ENCODE measurements around the gene OR6Y1. TPM values are rescaled to one million over a fixed set of nuclear protein-coding genes. Genes with fewer than 3 reads are reported as not detected.

The OR6Y1 gene
- total and polyA plus RNA-seq, 2 of the 8 experiments (the other 6 are each of a cell fraction or from before 2014, with no cell fraction given) = 0.07 TPM; not detected in 1

DNA sequence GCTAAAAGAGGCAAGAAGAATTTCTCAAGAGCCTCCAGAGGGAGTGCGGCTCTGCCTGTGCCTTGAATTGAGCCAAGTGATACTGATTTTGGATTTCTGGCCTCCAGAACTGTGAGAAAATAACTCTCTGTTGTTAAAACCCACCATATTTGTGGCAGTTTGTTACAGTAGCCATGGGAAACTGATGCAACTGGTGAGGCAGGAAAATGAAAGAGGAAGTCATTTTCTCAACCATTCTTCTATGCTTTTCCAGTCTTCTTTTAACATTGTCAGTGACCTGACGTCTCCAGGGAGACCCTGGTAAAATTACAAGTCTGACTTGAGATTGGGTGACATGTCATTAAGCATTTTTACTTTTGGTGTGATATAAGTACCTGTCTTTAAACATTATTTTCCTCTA, 10.4 kb upstream of the OR6Y1 start (continued):
- TF ChIP-seq, protein P1, sequence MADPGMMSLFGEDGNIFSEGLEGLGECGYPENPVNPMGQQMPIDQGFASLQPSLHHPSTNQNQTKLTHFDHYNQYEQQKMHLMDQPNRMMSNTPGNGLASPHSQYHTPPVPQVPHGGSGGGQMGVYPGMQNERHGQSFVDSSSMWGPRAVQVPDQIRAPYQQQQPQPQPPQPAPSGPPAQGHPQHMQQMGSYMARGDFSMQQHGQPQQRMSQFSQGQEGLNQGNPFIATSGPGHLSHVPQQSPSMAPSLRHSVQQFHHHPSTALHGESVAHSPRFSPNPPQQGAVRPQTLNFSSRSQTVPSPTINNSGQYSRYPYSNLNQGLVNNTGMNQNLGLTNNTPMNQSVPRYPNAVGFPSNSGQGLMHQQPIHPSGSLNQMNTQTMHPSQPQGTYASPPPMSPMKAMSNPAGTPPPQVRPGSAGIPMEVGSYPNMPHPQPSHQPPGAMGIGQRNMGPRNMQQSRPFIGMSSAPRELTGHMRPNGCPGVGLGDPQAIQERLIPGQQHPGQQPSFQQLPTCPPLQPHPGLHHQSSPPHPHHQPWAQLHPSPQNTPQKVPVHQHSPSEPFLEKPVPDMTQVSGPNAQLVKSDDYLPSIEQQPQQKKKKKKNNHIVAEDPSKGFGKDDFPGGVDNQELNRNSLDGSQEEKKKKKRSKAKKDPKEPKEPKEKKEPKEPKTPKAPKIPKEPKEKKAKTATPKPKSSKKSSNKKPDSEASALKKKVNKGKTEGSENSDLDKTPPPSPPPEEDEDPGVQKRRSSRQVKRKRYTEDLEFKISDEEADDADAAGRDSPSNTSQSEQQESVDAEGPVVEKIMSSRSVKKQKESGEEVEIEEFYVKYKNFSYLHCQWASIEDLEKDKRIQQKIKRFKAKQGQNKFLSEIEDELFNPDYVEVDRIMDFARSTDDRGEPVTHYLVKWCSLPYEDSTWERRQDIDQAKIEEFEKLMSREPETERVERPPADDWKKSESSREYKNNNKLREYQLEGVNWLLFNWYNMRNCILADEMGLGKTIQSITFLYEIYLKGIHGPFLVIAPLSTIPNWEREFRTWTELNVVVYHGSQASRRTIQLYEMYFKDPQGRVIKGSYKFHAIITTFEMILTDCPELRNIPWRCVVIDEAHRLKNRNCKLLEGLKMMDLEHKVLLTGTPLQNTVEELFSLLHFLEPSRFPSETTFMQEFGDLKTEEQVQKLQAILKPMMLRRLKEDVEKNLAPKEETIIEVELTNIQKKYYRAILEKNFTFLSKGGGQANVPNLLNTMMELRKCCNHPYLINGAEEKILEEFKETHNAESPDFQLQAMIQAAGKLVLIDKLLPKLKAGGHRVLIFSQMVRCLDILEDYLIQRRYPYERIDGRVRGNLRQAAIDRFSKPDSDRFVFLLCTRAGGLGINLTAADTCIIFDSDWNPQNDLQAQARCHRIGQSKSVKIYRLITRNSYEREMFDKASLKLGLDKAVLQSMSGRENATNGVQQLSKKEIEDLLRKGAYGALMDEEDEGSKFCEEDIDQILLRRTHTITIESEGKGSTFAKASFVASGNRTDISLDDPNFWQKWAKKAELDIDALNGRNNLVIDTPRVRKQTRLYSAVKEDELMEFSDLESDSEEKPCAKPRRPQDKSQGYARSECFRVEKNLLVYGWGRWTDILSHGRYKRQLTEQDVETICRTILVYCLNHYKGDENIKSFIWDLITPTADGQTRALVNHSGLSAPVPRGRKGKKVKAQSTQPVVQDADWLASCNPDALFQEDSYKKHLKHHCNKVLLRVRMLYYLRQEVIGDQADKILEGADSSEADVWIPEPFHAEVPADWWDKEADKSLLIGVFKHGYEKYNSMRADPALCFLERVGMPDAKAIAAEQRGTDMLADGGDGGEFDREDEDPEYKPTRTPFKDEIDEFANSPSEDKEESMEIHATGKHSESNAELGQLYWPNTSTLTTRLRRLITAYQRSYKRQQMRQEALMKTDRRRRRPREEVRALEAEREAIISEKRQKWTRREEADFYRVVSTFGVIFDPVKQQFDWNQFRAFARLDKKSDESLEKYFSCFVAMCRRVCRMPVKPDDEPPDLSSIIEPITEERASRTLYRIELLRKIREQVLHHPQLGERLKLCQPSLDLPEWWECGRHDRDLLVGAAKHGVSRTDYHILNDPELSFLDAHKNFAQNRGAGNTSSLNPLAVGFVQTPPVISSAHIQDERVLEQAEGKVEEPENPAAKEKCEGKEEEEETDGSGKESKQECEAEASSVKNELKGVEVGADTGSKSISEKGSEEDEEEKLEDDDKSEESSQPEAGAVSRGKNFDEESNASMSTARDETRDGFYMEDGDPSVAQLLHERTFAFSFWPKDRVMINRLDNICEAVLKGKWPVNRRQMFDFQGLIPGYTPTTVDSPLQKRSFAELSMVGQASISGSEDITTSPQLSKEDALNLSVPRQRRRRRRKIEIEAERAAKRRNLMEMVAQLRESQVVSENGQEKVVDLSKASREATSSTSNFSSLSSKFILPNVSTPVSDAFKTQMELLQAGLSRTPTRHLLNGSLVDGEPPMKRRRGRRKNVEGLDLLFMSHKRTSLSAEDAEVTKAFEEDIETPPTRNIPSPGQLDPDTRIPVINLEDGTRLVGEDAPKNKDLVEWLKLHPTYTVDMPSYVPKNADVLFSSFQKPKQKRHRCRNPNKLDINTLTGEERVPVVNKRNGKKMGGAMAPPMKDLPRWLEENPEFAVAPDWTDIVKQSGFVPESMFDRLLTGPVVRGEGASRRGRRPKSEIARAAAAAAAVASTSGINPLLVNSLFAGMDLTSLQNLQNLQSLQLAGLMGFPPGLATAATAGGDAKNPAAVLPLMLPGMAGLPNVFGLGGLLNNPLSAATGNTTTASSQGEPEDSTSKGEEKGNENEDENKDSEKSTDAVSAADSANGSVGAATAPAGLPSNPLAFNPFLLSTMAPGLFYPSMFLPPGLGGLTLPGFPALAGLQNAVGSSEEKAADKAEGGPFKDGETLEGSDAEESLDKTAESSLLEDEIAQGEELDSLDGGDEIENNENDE (IDR thresholded peaks at IDR 0.05; ENCODE audit: insufficient replicate concordance, low read length) = no peak
- TF ChIP-seq, protein P2, sequence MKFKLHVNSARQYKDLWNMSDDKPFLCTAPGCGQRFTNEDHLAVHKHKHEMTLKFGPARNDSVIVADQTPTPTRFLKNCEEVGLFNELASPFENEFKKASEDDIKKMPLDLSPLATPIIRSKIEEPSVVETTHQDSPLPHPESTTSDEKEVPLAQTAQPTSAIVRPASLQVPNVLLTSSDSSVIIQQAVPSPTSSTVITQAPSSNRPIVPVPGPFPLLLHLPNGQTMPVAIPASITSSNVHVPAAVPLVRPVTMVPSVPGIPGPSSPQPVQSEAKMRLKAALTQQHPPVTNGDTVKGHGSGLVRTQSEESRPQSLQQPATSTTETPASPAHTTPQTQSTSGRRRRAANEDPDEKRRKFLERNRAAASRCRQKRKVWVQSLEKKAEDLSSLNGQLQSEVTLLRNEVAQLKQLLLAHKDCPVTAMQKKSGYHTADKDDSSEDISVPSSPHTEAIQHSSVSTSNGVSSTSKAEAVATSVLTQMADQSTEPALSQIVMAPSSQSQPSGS (IDR thresholded peaks at IDR 0.05; ENCODE audit: low read length) = no peak
- TF ChIP-seq EP300 (IDR thresholded peaks at IDR 0.05; ENCODE audit: borderline replicate concordance in 1 of 2, low read depth in 2 of 2, low read length in 2 of 2) = no peak
- TF ChIP-seq CREB1 (IDR thresholded peaks at IDR 0.05) = no peak
- TF ChIP-seq, protein P3, sequence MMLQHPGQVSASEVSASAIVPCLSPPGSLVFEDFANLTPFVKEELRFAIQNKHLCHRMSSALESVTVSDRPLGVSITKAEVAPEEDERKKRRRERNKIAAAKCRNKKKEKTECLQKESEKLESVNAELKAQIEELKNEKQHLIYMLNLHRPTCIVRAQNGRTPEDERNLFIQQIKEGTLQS (IDR thresholded peaks at IDR 0.05; ENCODE audit: insufficient read depth, low read depth, low read length) = no peak
- TF ChIP-seq HDAC6 (IDR thresholded peaks at IDR 0.05; ENCODE audit: low read depth, low read length) = no peak
- TF ChIP-seq CBX8 (IDR thresholded peaks at IDR 0.05; ENCODE audit: borderline replicate concordance, low read depth, low read length) = no peak
- no peak for TF ChIP-seq CBX5 (IDR thresholded peaks at IDR 0.05; ENCODE audit: low read depth, low read length)
- TF ChIP-seq CEBPB (IDR thresholded peaks at IDR 0.05; ENCODE audit: low read depth, low read length) = no peak
- no peak for TF ChIP-seq JUND (IDR thresholded peaks at IDR 0.05; ENCODE audit: low read length)
